PC-9 (cell line): ENCODE data around the gene DNPEP. TPM values are rescaled to one million over a fixed set of nuclear protein-coding genes. Genes with fewer than 3 reads are reported as not detected.

Source experiments
- BruUV-seq: library from RNA; stranded (reverse); fragments of 400-500 nt; replicated peaks from 2 replicates; lab custom pipeline; 2021; lab: Mats Ljungman, UMichigan
- CTCF ChIA-PET: fragments of 300-600 bp; sonication (Branson Sonifier 250); formaldehyde crosslinking; loops from one replicate; lab custom pipeline; 2022; ENCODE audit warnings: antibody characterized with exemption; lab: Charles Lee
- POLR2A ChIA-PET: fragments of 300-600 bp; sonication (Branson Sonifier 250); formaldehyde crosslinking; loops from one replicate; lab custom pipeline; 2022; ENCODE audit warnings: antibody characterized with exemption; ENCODE audit not compliant: unreplicated experiment; lab: Charles Lee
- DNase-seq, 2 experiments: peaks; one replicate each; pipeline versions ENCODE4 v3.0.0 to v3.0.0-alpha.2; 2015 to 2022; ENCODE audit warnings: mixed read lengths in 1 of 2
- H2AFZ ChIP-seq: fragments of 200-600 bp; sonication (generic); 2 replicates; pipeline ENCODE4 v1.8.1; 2017; ENCODE audit warnings: antibody characterized with exemption
- H3F3A ChIP-seq: fragments of 200-600 bp; sonication (generic); 2 replicates; pipeline ENCODE4 v1.8.1; 2017; ENCODE audit warnings: antibody characterized with exemption, mild to moderate bottlenecking, low read depth; ENCODE audit not compliant: insufficient read depth
- H3K27ac ChIP-seq: fragments of 200-600 bp; sonication (generic); 2 replicates; pipeline ENCODE4 v1.6.1; 2016; ENCODE audit warnings: mixed run types
- H3K27me3 ChIP-seq: fragments of 200-600 bp; sonication (generic); 2 replicates; pipeline ENCODE4 v1.6.1; 2016; ENCODE audit warnings: low read depth, mixed run types; ENCODE audit not compliant: insufficient read depth
- H3K36me3 ChIP-seq: fragments of 200-600 bp; sonication (generic); 2 replicates; pipeline ENCODE4 v1.6.1; 2016; ENCODE audit warnings: low read depth, mixed run types
- H3K4me1 ChIP-seq: fragments of 200-600 bp; sonication (generic); replicated peaks from 2 replicates; pipeline ENCODE4 v1.6.1; 2016; ENCODE audit warnings: mixed run types; ENCODE audit not compliant: insufficient read depth
- H3K4me2 ChIP-seq: fragments of 200-600 bp; sonication (generic); 2 replicates; pipeline ENCODE4 v1.6.1; 2017; ENCODE audit warnings: mixed run types
- H3K4me3 ChIP-seq: fragments of 200-600 bp; sonication (generic); 2 replicates; pipeline ENCODE4 v1.6.1; 2016; ENCODE audit warnings: mixed run types
- H3K79me2 ChIP-seq: fragments of 200-600 bp; sonication (generic); 2 replicates; pipeline ENCODE4 v1.6.1; 2017; ENCODE audit warnings: low read depth, mixed run types
- H3K9me2 ChIP-seq: fragments of 200-600 bp; sonication (generic); 2 replicates; pipeline ENCODE4 v1.8.1; 2017; ENCODE audit warnings: mild to moderate bottlenecking; ENCODE audit not compliant: insufficient read depth
- H3K9me3 ChIP-seq: fragments of 200-600 bp; sonication (generic); 2 replicates; pipeline ENCODE4 v1.8.1; 2016; ENCODE audit warnings: low read depth; ENCODE audit not compliant: insufficient read depth
- H4K20me1 ChIP-seq: fragments of 200-600 bp; sonication (generic); 2 replicates; pipeline ENCODE4 v1.8.1; 2017; ENCODE audit not compliant: insufficient read depth
- EZH2 ChIP-seq: fragments of 200-600 bp; sonication (generic); IDR thresholded peaks from 2 replicates; pipeline ENCODE4 v1.8.0; 2017; ENCODE audit warnings: antibody characterized with exemption, low read depth
- intact Hi-C: fragments of 100-400 bp; cut with micrococcal nuclease; formaldehyde crosslinking; loops from one replicate; pipeline ENCODE4 v1.10.0; 2022; ENCODE audit not compliant: unreplicated experiment
- total RNA-seq: library from RNA; stranded (reverse); gene quantifications from 2 replicates; pipeline ENCODE4 v1.2.3, GENCODE V29; 2021
- TF ChIP-seq, protein P1 (sequence below): fragments of 200-600 bp; sonication (generic); conservative IDR thresholded peaks from 2 replicates; pipeline ENCODE4 v1.6.1; 2017; ENCODE audit warnings: mixed run types, antibody characterized with exemption, mild to moderate bottlenecking, moderate library complexity

The DNPEP gene
- total RNA-seq, 1 experiment from 2014 or later, result 99.1 TPM

DNA sequence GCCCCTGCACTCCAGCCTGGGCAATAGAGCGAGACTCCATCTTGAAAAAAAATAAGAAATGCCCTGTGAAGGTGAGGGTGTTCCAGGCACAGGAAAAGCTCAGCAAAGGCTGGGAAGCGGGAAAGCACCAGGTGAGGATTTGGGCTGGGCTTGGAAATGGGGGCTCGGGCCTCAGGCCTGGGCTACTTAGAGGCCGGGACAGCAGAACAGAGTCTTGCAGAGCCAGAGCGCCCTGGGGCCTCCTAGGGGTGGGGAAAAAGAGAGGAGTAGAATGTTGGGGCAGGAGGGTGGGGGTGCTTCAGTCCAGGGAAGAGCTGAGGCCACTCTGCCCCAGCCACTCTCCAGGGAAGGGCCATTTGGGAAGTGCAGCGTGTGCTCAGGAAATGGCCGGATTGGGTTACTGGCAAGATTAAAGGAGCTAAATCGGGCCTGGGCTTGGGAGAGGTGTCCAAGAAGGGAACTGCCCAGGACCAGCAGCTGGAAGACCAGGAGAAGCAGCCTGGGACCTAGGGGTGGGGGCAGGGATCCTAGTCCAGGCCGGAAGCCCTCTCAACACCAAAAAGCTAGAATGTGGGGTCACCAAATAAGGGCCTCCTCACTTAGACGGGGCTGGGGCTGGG lies 16.7 kb upstream of the DNPEP start:
- BruUV-seq, result no TSS peak
- no peaks in the 10 kb centered on the region for H3K27me3 ChIP-seq
- H3K79me2 ChIP-seq, result no peaks in the 10 kb centered on the region
- no peak overlapping the region for H3K4me3 ChIP-seq
- no peak overlapping the region for H2AFZ ChIP-seq
- H3K27ac ChIP-seq, result no peak overlapping the region
- H4K20me1 ChIP-seq, result no peaks in the 10 kb centered on the region
- intact Hi-C loops, result loop anchor here (5.0 kb wide), 2 partner anchors 53 to 238 kb away; no protein-coding TSS in a partner anchor
- H3K4me2 ChIP-seq, result no peak overlapping the region
- ChIA-PET POLR2A (no interaction called here), CTCF (interaction anchor here (0.7 to 1.1 kb wide), 4 partner anchors 116 to 127 kb away, joined by 3 to 6 read pairs (median 4); no protein-coding TSS in a partner anchor)
- H3F3A ChIP-seq, result peaks cover 7% of the 10 kb centered on the region; the same call in 1 of the 2 replicates
- TF ChIP-seq, protein P1, sequence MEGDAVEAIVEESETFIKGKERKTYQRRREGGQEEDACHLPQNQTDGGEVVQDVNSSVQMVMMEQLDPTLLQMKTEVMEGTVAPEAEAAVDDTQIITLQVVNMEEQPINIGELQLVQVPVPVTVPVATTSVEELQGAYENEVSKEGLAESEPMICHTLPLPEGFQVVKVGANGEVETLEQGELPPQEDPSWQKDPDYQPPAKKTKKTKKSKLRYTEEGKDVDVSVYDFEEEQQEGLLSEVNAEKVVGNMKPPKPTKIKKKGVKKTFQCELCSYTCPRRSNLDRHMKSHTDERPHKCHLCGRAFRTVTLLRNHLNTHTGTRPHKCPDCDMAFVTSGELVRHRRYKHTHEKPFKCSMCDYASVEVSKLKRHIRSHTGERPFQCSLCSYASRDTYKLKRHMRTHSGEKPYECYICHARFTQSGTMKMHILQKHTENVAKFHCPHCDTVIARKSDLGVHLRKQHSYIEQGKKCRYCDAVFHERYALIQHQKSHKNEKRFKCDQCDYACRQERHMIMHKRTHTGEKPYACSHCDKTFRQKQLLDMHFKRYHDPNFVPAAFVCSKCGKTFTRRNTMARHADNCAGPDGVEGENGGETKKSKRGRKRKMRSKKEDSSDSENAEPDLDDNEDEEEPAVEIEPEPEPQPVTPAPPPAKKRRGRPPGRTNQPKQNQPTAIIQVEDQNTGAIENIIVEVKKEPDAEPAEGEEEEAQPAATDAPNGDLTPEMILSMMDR, result no peak
- TF ChIP-seq EZH2, result no peak
- no peaks in the 10 kb centered on the region for H3K9me3 ChIP-seq
- H3K4me1 ChIP-seq, result peaks cover 21% of the 10 kb centered on the region
- no peaks in the 10 kb centered on the region for H3K36me3 ChIP-seq
- no peak for DNase-seq
- no peaks in the 10 kb centered on the region for H3K9me2 ChIP-seq

DNA sequence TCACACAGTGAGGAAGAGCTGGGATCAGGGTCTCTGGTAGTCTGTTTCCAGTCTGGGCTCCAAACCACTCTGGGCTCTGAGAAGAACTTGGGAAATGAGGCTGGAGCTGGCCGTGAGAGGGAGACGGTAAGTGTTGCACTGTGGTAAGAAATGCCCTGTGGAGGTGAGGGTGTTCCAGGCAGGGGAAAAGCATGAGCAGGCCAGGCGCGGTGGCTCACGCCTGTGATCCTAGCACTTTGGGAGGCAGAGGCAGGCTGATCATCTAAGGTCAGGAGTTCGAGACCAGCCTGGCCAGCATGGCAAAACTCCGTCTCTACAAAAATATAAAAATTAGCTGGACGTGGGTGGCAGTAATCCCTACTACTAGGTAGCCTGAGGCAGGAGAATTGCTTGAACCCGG lies 16.1 kb upstream of the DNPEP start:
- Histone ChIP-seq H3K27me3 (no peaks in the 10 kb centered on the region), H3K36me3 (no peaks in the 10 kb centered on the region), H3F3A (peaks cover 13% of the 10 kb centered on the region; the same call in 1 of the 2 replicates), H3K79me2 (no peaks in the 10 kb centered on the region), H3K9me2 (no peaks in the 10 kb centered on the region), H3K4me3 (no peak overlapping the region), H3K4me2 (no peak overlapping the region), H3K27ac (no peak overlapping the region), H3K9me3 (no peaks in the 10 kb centered on the region), H2AFZ (no peak overlapping the region), H4K20me1 (no peaks in the 10 kb centered on the region), H3K4me1 (peaks cover 26% of the 10 kb centered on the region)
- intact Hi-C loops, result loop anchor here (1.0 to 5.0 kb wide), 4 partner anchors 53 to 285 kb away; no protein-coding TSS in a partner anchor
- no peak for DNase-seq
- CTCF ChIA-PET, result interaction anchor here (1.0 to 2.7 kb wide), 4 partner anchors 14 to 126 kb away, joined by 3 to 19 read pairs (median 3); no protein-coding TSS in a partner anchor
- no TSS peak for BruUV-seq
- POLR2A ChIA-PET, result no interaction called here
- TF ChIP-seq, protein P1, result no peak
- no peak for TF ChIP-seq EZH2

DNA sequence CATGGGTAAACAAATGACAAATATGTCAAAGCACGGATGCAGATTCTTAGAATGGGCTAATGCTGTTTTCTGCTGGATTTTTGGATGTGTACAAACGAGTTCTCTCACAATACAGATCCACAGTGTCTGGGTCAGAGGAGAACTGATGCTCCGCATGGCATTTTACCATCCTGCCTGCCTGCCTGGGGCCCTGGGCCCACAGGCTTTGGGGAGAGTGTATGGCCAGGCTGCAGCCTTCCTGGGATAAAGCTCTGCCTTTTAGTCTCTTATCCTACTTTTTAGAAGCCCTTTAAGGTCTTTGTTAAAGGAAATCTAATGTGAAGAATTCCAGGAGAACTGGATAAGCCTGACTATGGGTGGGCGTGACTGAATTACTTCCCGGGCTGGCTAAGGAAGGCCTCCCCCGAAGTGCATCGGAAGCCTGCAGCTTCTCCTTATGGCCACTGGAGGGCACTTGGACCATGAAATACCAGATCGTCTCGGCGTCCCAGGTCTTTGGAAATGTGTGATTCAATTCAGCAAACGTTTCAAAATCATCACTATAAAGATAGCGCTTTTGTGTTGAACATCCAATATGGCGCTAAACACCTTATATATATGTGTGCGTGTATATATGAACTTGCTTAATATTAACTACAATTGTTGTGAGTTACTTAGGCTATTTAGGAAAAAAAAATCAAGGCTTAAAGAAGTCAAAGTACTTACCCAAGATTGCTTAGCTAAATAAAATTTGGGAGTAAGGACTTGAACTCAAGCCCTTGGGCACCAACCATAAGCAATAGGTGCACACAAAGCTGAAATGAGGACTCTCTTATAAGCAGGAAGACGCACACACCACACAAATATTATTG lies 15.2 kb upstream of the DNPEP start:
- peak overlapping the region; percentile 22; the same call in 1 of the 2 replicates for H3K4me2 ChIP-seq
- no peaks in the 10 kb centered on the region for H3K36me3 ChIP-seq
- H3K27ac ChIP-seq, result no peak overlapping the region
- peaks cover 36% of the 10 kb centered on the region for H3K4me1 ChIP-seq
- intact Hi-C loops, result loop anchor here (1.0 to 5.0 kb wide), 4 partner anchors 54 to 286 kb away; no protein-coding TSS in a partner anchor
- ChIA-PET CTCF (interaction anchor here (0.6 to 2.7 kb wide), 8 partner anchors 13 to 127 kb away, joined by 3 to 19 read pairs (median 3); no protein-coding TSS in a partner anchor), POLR2A (interaction anchor here (0.7 to 0.9 kb wide), 2 partner anchors 127 to 327 kb away, joined by 3 to 5 read pairs; no protein-coding TSS in a partner anchor)
- TF ChIP-seq EZH2, result no peak
- TF ChIP-seq, protein P1, result peak; percentile 92
- no peak overlapping the region for H3K4me3 ChIP-seq
- no peaks in the 10 kb centered on the region for H3K9me2 ChIP-seq
- no TSS peak for BruUV-seq
- H2AFZ ChIP-seq, result no peak overlapping the region
- peak; percentile 67 to 78 for DNase-seq
- no peaks in the 10 kb centered on the region for H3K9me3 ChIP-seq
- H3K79me2 ChIP-seq, result no peaks in the 10 kb centered on the region
- H3K27me3 ChIP-seq, result no peaks in the 10 kb centered on the region
- no peaks in the 10 kb centered on the region for H4K20me1 ChIP-seq
- peaks cover 21% of the 10 kb centered on the region; the same call in 1 of the 2 replicates for H3F3A ChIP-seq
